ACC112 (cell line): ENCODE measurements around the gene MIOX.

Source experiments
- H2AFZ ChIP-seq: fragments of 200-600 bp; sonication (generic); one replicate; pipeline ENCODE4 v1.6.0; 2017; ENCODE audit warnings: antibody characterized with exemption, low read length; ENCODE audit not compliant: unreplicated experiment
- H3K27ac ChIP-seq: fragments of 200-600 bp; sonication (generic); 2 replicates; pipeline ENCODE4 v1.5.1; 2014; ENCODE audit warnings: low read depth, mild to moderate bottlenecking, antibody characterized with exemption, low read length, moderate library complexity
- H3K27me3 ChIP-seq: fragments of 200-600 bp; sonication (generic); 2 replicates; pipeline ENCODE4 v1.6.1; 2014; ENCODE audit warnings: mild to moderate bottlenecking, antibody characterized with exemption, low read length, moderate library complexity, mixed read lengths; ENCODE audit not compliant: insufficient read depth
- H3K36me3 ChIP-seq: fragments of 200-600 bp; sonication (generic); 2 replicates; pipeline ENCODE4 v1.6.1; 2016; ENCODE audit warnings: mild to moderate bottlenecking, antibody characterized with exemption, low read length, moderate library complexity, mixed read lengths; ENCODE audit not compliant: insufficient read depth
- H3K4me1 ChIP-seq: fragments of 200-600 bp; sonication (generic); one replicate; pipeline ENCODE4 v1.6.1; 2016; ENCODE audit warnings: low read length, mixed read lengths; ENCODE audit not compliant: insufficient read depth, unreplicated experiment, control insufficient read depth
- H3K4me3 ChIP-seq: fragments of 200-600 bp; sonication (generic); 2 replicates; pipeline ENCODE4 v1.5.1; 2014; ENCODE audit warnings: mild to moderate bottlenecking, low read depth, low read length
- H3K79me2 ChIP-seq: fragments of 200-600 bp; sonication (generic); one replicate; pipeline ENCODE4 v1.6.0; 2016; ENCODE audit warnings: low read length; ENCODE audit not compliant: control insufficient read depth, unreplicated experiment, insufficient read depth

Gene MIOX

DNA sequence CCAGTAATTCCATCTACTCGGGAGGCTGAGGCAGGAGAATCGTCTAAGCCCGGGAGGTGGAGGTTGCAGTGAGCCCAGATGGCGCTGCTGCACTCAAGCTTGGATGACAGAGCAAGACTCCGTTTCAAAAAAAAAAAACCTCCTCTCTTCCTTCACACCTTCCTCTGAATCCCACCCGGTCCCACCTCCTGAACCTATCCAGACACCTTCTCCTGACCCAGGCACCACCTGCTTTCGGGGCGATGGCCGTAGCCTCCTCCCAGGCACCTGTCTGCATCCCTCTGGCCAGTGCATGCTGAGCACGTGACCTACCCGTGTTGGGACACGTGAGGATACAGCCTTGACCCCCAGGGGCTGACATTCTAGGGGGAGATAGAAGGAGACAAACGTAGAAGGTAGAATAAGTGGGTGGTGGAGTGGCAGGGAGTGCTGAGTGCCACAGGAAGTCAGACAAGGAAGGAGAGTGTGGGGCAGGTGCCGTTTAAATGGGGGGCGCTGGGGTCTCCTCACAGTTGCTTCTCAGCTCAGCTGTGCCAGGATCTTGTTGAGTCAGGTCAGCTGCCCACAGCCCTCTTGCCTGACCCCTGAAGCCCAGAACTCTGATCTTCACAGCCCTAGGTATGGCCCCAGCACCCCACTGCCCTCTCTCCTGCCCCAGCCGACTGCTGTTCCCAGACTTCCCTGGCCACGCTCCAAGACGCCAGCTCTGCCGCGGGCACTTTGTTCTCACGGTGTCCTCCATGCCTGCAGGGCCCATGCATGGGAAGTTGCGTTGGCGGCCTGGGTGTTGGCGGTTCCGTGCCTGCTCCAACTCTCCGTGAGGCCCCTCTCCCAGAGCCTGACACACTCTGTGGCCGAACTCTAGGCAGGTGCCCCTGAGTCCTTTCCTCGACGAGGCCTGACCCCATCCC, 1.2 kb upstream of the MIOX start:
- Histone ChIP-seq H3K36me3 (no peaks in the 10 kb centered on the region), H3K27me3 (peaks cover 7% of the 10 kb centered on the region), H3K4me3 (no peak overlapping the region), H3K79me2 (no peaks in the 10 kb centered on the region), H3K27ac (no peak overlapping the region), H2AFZ (no peak overlapping the region), H3K4me1 (no peaks in the 10 kb centered on the region)

DNA sequence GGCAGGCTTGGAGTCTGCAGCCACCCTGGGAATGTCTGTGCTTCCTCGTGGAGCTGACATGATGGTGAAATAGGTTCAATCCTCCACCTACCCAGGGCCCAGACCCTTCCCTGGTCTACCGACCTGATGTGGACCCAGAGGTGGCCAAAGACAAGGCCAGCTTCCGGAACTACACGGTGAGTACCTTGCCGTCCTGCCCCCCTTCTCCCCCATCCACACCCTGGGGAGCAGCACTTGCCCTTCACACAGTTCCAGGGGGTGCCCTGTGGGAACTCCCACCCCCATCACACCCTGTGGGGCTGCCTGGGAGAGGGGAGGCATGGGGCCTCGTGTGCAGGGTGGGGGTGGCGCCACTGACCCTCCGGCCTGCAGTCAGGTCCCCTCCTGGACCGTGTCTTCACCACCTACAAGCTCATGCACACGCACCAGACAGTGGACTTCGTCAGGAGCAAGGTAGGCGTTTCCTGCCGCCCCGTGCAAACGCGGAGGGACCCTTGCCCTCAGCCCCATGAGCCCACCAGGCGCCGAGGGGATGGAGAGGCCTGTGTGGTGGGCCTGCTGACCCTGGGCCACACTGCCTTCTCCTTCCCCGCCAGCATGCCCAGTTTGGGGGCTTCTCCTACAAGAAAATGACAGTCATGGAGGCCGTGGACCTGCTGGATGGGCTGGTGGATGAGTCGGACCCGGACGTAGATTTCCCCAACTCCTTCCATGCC, 789 bp downstream of the MIOX start:
- Histone ChIP-seq H3K4me3 (no peak overlapping the region), H3K27ac (no peak overlapping the region), H2AFZ (no peak overlapping the region), H3K4me1 (no peaks in the 10 kb centered on the region), H3K79me2 (no peaks in the 10 kb centered on the region), H3K27me3 (no peaks in the 10 kb centered on the region; the same call in 1 of the 2 replicates), H3K36me3 (no peaks in the 10 kb centered on the region)

DNA sequence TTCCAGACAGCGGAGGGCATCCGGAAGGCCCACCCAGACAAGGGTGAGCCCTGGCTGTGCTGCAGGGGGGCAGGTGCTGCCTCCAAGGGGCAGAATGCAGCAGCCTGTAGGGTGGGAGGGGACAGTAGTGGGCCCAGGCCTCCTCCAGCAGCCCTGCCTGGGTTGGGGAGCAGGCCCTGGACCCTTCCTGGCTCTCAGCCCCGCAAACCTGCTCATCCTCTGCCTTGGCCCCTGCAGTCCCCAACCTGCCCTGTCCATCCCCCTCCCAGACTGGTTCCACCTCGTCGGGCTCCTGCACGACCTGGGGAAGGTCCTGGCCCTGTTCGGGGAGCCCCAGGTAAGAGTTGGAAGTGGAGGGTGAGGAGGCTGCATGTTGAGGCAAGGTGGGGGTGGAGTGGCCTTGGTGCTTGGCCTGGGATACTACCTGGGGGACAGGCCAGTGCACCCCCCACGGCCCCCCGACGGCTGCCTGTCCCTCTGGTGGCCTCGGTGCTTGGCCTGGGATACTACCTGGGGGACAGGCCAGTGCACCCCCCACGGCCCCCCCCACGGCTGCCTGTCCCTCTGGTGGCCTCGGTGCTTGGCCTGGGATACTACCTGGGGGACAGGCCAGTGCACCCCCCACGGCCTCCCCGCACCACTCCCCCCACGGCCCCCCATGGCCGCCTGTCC, 1.5 kb downstream of the MIOX start:
- Histone ChIP-seq H3K36me3 (no peaks in the 10 kb centered on the region), H3K4me1 (no peaks in the 10 kb centered on the region), H3K4me3 (no peak overlapping the region), H3K79me2 (no peaks in the 10 kb centered on the region), H3K27me3 (no peaks in the 10 kb centered on the region), H3K27ac (no peak overlapping the region), H2AFZ (no peak overlapping the region)

DNA sequence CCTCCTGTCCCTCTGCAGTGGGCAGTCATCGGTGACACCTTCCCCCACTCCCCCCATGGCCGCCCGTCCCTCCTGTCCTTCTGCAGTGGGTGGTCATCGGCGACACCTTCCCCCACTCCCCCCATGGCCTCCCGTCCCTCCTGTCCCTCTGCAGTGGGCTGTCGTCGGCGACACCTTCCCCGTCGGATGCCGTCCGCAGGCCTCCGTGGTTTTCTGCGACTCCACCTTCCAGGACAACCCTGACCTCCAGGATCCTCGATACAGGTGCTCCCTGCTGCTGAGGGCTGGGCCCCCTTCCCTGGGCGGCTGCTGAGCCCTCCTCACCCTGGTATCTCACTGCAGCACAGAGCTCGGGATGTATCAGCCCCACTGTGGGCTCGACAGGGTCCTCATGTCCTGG, 2.2 kb downstream of the MIOX start:
- H2AFZ ChIP-seq: no peak overlapping the region
- no peak overlapping the region for H3K27ac ChIP-seq
- H3K4me1 ChIP-seq: no peaks in the 10 kb centered on the region
- H3K27me3 ChIP-seq: no peaks in the 10 kb centered on the region
- no peaks in the 10 kb centered on the region for H3K36me3 ChIP-seq
- no peak overlapping the region for H3K4me3 ChIP-seq
- H3K79me2 ChIP-seq: no peaks in the 10 kb centered on the region

DNA sequence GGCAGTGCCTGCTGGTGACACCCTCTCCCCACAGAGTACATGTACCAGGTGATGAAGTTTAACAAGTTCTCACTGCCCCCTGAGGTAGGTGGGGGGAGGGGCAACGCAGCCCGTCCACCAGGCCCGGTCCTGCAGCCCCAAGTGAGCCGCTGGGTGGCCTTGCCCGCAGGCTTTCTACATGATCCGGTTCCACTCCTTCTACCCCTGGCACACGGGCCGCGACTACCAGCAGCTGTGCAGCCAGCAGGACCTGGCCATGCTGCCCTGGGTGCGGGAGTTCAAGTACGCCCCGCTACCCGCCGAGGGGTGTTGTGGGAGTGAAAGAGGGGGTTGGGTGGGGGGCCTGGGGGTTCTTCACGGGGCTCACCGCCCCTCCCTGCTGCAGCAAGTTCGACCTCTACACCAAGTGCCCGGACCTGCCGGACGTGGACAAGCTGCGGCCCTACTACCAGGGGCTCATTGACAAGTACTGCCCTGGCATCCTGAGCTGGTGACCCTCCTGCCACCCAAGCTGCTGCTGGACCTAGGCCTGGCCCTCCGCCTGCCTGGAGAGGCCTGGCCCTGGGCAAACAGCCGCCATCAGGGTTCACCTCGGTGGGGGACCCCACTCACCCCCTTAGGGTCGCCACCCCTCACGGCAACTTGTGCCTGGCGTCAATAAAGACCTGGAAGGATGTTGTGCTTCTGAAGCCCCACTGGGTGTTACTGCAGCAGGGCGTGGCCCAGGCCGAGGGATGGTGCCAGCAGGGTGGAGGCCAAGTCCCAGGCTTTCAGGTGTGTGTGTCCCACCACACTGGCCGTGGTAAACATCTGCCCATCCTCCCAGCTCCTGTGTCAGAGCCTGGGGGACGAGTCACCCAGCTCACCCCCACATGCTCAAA, 2.9 kb downstream of the MIOX start:
- Histone ChIP-seq H3K36me3 (no peaks in the 10 kb centered on the region), H3K79me2 (no peaks in the 10 kb centered on the region), H3K4me3 (no peak overlapping the region), H3K27ac (no peak overlapping the region), H3K4me1 (no peaks in the 10 kb centered on the region), H2AFZ (no peak overlapping the region), H3K27me3 (no peaks in the 10 kb centered on the region)

DNA sequence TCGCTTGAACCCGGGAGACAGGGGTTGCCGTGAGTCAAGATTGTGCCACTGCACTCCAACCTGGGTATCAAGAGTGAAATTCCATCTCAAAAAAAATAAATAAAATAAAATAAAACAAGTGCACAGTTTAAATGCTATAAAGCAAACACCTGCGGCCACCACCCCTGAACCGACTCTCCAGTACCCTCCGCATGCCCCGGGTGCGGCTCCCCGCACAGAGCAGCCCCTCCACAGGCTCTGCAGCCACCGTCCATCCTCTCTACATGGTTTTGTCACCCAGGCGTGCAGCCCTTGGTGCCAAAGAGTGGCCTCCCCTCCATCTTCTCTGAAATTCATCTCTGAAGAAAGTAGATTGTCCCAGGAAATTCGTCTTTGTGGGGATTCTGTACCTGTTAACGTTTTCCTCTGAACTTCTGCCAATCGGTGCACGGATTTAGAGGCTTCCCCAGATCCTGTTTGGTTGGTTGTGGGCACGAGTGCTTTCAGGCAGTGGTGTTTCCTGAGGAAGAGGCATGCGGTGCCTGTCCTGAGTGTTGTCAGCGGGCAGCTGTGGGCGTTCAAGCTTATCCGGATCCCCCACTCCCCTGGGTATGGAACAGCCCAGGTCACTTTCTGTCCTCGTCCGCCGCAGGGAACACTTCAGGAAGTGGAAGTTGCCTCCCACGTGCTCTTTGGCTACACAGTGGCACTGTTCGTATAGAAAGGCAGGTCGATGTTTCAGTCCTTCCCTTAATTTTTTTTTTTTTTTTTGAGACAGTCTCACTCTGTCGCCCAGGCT, 4.1 kb downstream of the MIOX start:
- Histone ChIP-seq H3K27ac (no peak overlapping the region), H3K4me1 (no peaks in the 10 kb centered on the region), H3K27me3 (no peaks in the 10 kb centered on the region), H3K79me2 (no peaks in the 10 kb centered on the region), H3K4me3 (no peak overlapping the region), H2AFZ (no peak overlapping the region), H3K36me3 (no peaks in the 10 kb centered on the region)

DNA sequence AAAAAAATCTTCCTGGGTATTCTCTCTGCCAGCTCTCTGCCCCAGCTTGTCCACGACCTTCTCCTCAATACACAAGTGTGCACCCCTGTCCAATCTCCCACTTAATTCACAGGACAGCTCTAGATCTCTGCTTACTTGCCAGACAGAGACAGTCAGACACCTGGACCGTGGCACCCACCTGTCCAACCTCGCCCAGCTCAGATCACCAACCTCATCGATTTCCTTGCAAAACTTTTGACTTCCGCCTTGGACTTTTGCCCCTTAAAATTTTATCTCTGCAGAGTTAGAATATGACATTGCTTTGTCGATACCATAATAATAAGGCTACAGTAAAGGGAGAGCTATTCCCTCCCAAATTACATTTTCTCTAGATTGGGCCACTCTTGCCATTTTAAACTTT, 10.4 kb downstream of the MIOX start:
- Histone ChIP-seq H3K4me1 (no peaks in the 10 kb centered on the region), H3K36me3 (no peaks in the 10 kb centered on the region), H2AFZ (no peak overlapping the region), H3K27me3 (no peaks in the 10 kb centered on the region), H3K79me2 (no peaks in the 10 kb centered on the region), H3K4me3 (no peak overlapping the region), H3K27ac (no peak overlapping the region)

DNA sequence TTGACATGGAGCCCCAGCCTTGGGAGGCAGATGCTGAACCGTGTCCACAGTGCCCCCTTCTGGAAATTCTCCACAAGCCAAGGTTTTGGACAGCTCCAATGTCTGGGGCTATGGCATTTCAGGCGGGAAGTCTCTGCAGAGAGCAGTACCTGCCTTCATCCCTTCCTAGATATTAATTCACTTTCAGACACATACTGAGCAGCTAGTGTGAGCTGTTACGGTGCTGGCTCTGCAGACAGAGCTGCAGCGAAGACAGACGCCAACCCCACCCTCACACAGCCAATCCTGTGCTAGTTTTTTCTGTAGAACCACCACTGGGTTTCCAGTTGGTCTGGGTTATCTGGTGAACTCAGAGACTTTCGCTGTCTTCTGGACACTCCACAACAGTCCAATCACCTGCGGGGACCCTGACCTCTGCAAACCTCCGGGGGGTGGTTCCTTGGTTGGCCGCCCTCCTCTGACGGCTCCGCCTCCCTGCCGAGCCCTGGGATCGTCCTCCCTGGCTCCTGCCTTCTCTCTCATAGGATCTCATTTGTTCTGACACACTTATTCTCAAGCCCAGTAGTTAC, 11.7 kb downstream of the MIOX start:
- Histone ChIP-seq H3K4me3 (no peak overlapping the region), H3K27ac (no peak overlapping the region), H3K27me3 (no peaks in the 10 kb centered on the region), H2AFZ (no peak overlapping the region), H3K79me2 (no peaks in the 10 kb centered on the region), H3K36me3 (no peaks in the 10 kb centered on the region), H3K4me1 (no peaks in the 10 kb centered on the region)

DNA sequence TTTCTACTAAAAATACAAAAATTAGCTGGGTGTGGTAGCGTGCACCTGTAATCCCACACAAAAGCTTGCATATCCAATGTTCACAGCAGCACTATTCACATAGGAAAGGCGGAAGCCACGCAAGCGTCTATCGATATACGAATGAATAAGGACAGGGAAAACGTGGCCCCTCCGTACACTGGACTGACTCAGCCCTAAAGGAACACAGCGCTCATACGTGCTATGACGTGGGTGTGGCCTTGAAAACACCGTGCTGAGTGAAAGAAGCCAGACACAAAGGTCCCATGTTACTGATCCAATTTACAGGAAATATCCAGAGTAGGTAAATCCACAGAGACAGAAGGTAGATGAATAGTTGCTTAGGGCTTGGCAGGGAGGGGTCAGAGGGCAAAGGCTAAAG, 13.8 kb downstream of the MIOX start:
- Histone ChIP-seq H3K36me3 (no peaks in the 10 kb centered on the region), H3K79me2 (no peaks in the 10 kb centered on the region), H3K27me3 (no peaks in the 10 kb centered on the region)

More for the DNA sequence above, 13.8 kb downstream of the MIOX start:
- no peak overlapping the region for H3K4me3 ChIP-seq
- no peak overlapping the region for H2AFZ ChIP-seq
- H3K27ac ChIP-seq: no peak overlapping the region
- H3K4me1 ChIP-seq: no peaks in the 10 kb centered on the region
